Suprapubic skin (tissue), 3 donors: ENCODE results near the gene TEX264.

Experiments
- CTCF ChIP-seq, 2 donors: fragments of 200-600 bp in 1 of 2; fragments of 450-650 bp in 1 of 2; sonication (generic) in 1 of 2; IDR thresholded peaks; one replicate each; pipeline ENCODE4 v1.5.1; 2016 to 2019; ENCODE audit warnings: antibody characterized with exemption in 2 of 2, mild to moderate bottlenecking in 1 of 2, moderate library complexity in 1 of 2
- EP300 ChIP-seq: sonication (generic); formaldehyde crosslinking; IDR thresholded peaks from one replicate; pipeline ENCODE4 v1.6.1; 2017; ENCODE audit warnings: antibody characterized with exemption
- POLR2A ChIP-seq, 2 donors: fragments of 450-650 bp; IDR thresholded peaks; one replicate each; pipeline ENCODE4 v1.6.1; 2017; ENCODE audit warnings: antibody characterized with exemption in 2 of 2, mild to moderate bottlenecking in 2 of 2, moderate library complexity in 2 of 2

DNA sequence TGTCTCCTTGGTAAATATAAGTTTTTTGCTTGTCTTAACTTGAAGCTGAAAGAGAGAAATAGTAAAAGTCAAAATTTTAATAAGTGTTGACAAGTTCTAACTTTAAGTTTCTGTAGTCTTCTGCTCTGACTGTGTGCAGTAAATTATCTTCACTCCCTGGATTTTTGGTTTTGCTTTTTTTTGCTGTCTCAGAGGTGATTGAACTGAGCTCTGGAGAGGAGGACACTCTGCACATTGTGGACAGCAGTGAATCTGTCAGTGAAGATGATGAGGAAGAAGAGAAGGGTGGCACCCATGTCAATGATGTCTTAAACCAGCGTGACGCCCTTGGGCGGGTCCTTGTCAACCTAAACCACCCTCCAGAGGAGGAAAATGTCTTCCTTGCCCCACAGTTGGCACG is 40.5 kb upstream of the TEX264 start:
- TF ChIP-seq CTCF (IDR thresholded peaks at IDR 0.05): no peak
- TF ChIP-seq POLR2A (IDR thresholded peaks at IDR 0.05): no peak
- TF ChIP-seq EP300: no peak
